ENCODE measurements around the gene ETS1.

The ETS1 gene

GRCh38 chr11:128593281-128593680 lies 5.9 kb upstream of the ETS1 start:
- DNase-seq = no peak

- DNase-seq = no peak
These were observed 5.1 kb upstream of the ETS1 start for GRCh38 chr11:128592454-128592853.

- DNase-seq = no peak
These were observed 3.2 kb upstream of the ETS1 start for GRCh38 chr11:128590587-128590986.

- DNase-seq = no peak
These were observed 2.6 kb upstream of the ETS1 start for GRCh38 chr11:128589998-128590397.

GRCh38 chr11:128588093-128588492 lies 735 bp upstream of the ETS1 start:
- no peak for DNase-seq

- no peak for DNase-seq
These were observed 669 bp downstream of the ETS1 start for GRCh38 chr11:128586689-128587088.

GRCh38 chr11:128585498-128586238 lies 1.7 kb downstream of the ETS1 start:
- no peak for DNase-seq

- DNase-seq = no peak
These were observed 3.1 kb downstream of the ETS1 start for GRCh38 chr11:128584253-128584652.

GRCh38 chr11:128582496-128583366 lies 4.6 kb downstream of the ETS1 start:
- DNase-seq = no peak

- DNase-seq = no peak
These were observed 5.6 kb downstream of the ETS1 start for GRCh38 chr11:128581561-128582272.

- no peak for DNase-seq
These were observed 6.7 kb downstream of the ETS1 start for GRCh38 chr11:128580612-128581011.

GRCh38 chr11:128579798-128580504 lies 7.4 kb downstream of the ETS1 start:
- no peak for DNase-seq

- DNase-seq = no peak
These were observed 10.8 kb downstream of the ETS1 start for GRCh38 chr11:128576555-128576954.

GRCh38 chr11:128575961-128576350 lies 11.4 kb downstream of the ETS1 start:
- DNase-seq = no peak

- DNase-seq = no peak
These were observed 12.0 kb downstream of the ETS1 start for GRCh38 chr11:128575174-128575960.

GRCh38 chr11:128574576-128575011 lies 12.8 kb downstream of the ETS1 start:
- no peak for DNase-seq

- no peak for DNase-seq
These were observed 13.7 kb downstream of the ETS1 start for GRCh38 chr11:128573638-128574037.

GRCh38 chr11:128572965-128573364 lies 14.4 kb downstream of the ETS1 start:
- DNase-seq = no peak

GRCh38 chr11:128570632-128571031 lies 16.7 kb downstream of the ETS1 start:
- no peak for DNase-seq

- no peak for DNase-seq
These were observed 18.1 kb downstream of the ETS1 start for GRCh38 chr11:128569291-128569690.

- DNase-seq = no peak
These were observed 19.1 kb downstream of the ETS1 start for GRCh38 chr11:128568166-128568778.

Data from activated gamma-delta T cell (primary cell).